GM15510 (cell line): Measurements from ENCODE around the gene PDSS2.

ENCODE experiments used
- POLR2A ChIP-seq: IDR thresholded peaks from 3 replicates; pipeline ENCODE4 v1.6.1; 2011; ENCODE audit warnings: borderline replicate concordance; ENCODE audit not compliant: insufficient read length; ENCODE audit errors: extremely low read depth

Gene PDSS2

GRCh38 chr6:107304421-107305025, 154.8 kb downstream of the PDSS2 start:
- TF ChIP-seq POLR2A, result no peak

GRCh38 chr6:107293350-107293749, 166.0 kb downstream of the PDSS2 start:
- TF ChIP-seq POLR2A, result no peak

GRCh38 chr6:107292715-107293271, 166.6 kb downstream of the PDSS2 start:
- no peak for TF ChIP-seq POLR2A

GRCh38 chr6:107290491-107290890, 168.9 kb downstream of the PDSS2 start:
- TF ChIP-seq POLR2A, result no peak

- no peak for TF ChIP-seq POLR2A
These were observed 174.6 kb downstream of the PDSS2 start for GRCh38 chr6:107284805-107285204.

- no peak for TF ChIP-seq POLR2A
These were observed 178.6 kb downstream of the PDSS2 start for GRCh38 chr6:107280791-107281190.

GRCh38 chr6:107275330-107275865, 184.0 kb downstream of the PDSS2 start:
- no peak for TF ChIP-seq POLR2A

- TF ChIP-seq POLR2A, result no peak
These were observed 185.1 kb downstream of the PDSS2 start for GRCh38 chr6:107274288-107274687.

GRCh38 chr6:107272246-107272645, 187.1 kb downstream of the PDSS2 start:
- no peak for TF ChIP-seq POLR2A

- no peak for TF ChIP-seq POLR2A
These were observed 188.1 kb downstream of the PDSS2 start for GRCh38 chr6:107271208-107271790.

- no peak for TF ChIP-seq POLR2A
These were observed 191.7 kb downstream of the PDSS2 start for GRCh38 chr6:107267634-107268033.

- no peak for TF ChIP-seq POLR2A
These were observed 192.4 kb downstream of the PDSS2 start for GRCh38 chr6:107267006-107267405.

GRCh38 chr6:107266563-107266962, 192.8 kb downstream of the PDSS2 start:
- no peak for TF ChIP-seq POLR2A

- TF ChIP-seq POLR2A, result no peak
These were observed 195.0 kb downstream of the PDSS2 start for GRCh38 chr6:107264357-107264840.

- TF ChIP-seq POLR2A, result no peak
These were observed 199.4 kb downstream of the PDSS2 start for GRCh38 chr6:107259951-107260350.

- no peak for TF ChIP-seq POLR2A
These were observed 211.2 kb downstream of the PDSS2 start for GRCh38 chr6:107248147-107248546.
